Retinal pigment epithelial cell (primary cell): ENCODE data around the gene TSPAN14.

Experiments
- DNase-seq: peaks from one replicate; pipeline ENCODE4 v3.0.0-alpha.2; 2010; ENCODE audit warnings: low read depth
- H3K4me3 ChIP-seq: 2 replicates; pipeline ENCODE4 v1.5.1; 2011; ENCODE audit warnings: mild to moderate bottlenecking, low read length, control low read depth, moderate library complexity
- TF ChIP-seq, protein P1 (sequence below): conservative IDR thresholded peaks from 2 replicates; pipeline ENCODE4 v1.5.1; 2011; ENCODE audit warnings: low read depth, low read length, control low read depth, inconsistent platforms

Gene TSPAN14

GRCh38 chr10:80443531-80443974 is 10.6 kb upstream of the TSPAN14 start:
- TF ChIP-seq, protein P1, sequence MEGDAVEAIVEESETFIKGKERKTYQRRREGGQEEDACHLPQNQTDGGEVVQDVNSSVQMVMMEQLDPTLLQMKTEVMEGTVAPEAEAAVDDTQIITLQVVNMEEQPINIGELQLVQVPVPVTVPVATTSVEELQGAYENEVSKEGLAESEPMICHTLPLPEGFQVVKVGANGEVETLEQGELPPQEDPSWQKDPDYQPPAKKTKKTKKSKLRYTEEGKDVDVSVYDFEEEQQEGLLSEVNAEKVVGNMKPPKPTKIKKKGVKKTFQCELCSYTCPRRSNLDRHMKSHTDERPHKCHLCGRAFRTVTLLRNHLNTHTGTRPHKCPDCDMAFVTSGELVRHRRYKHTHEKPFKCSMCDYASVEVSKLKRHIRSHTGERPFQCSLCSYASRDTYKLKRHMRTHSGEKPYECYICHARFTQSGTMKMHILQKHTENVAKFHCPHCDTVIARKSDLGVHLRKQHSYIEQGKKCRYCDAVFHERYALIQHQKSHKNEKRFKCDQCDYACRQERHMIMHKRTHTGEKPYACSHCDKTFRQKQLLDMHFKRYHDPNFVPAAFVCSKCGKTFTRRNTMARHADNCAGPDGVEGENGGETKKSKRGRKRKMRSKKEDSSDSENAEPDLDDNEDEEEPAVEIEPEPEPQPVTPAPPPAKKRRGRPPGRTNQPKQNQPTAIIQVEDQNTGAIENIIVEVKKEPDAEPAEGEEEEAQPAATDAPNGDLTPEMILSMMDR: peak; percentile 71
- DNase-seq: no peak
- no peak overlapping the region for H3K4me3 ChIP-seq

GRCh38 chr10:80444124-80444523 is 10.0 kb upstream of the TSPAN14 start:
- no peak overlapping the region for H3K4me3 ChIP-seq
- DNase-seq: no peak
- TF ChIP-seq, protein P1: no peak

DNA sequence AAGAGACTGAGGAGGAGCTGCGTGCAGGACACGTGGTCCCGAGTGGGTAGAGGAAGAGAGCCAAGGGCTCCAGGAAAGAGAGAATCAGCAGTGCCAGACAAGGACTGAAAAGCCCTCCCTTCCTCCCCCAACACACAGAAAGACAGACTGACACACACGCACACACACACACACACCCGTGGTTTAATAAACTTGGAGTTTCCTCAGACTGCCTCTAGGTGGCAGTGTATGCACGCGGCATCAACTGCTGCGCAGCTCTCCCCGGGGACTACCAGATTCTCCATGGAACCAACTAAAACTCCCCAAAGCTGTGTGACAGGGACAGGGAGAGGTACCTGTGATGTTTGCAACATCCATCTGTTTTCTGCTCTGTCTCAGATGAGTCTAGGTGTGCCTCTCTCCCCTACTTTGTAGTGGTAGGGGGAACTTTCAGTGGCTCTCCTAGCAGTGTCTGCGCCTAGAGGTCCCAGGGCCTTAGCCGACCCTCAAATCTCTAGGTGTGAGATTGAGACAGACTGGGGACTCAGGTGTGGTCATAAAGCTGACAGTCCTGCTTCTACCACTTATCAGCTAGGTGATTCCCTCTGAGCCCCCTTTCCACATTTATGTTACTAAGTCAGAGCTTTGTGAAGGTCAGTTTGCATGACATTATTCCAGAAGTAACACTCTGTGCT is 9.3 kb upstream of the TSPAN14 start:
- no peak overlapping the region for H3K4me3 ChIP-seq
- DNase-seq: no peak
- TF ChIP-seq, protein P1: peak; percentile 85

GRCh38 chr10:80447436-80448190 is 6.5 kb upstream of the TSPAN14 start:
- DNase-seq: no peak
- TF ChIP-seq, protein P1: no peak
- H3K4me3 ChIP-seq: no peak overlapping the region

- no peak overlapping the region for H3K4me3 ChIP-seq
- no peak for DNase-seq
- TF ChIP-seq, protein P1: no peak
These were observed 5.7 kb upstream of the TSPAN14 start for GRCh38 chr10:80448209-80448942.

DNA sequence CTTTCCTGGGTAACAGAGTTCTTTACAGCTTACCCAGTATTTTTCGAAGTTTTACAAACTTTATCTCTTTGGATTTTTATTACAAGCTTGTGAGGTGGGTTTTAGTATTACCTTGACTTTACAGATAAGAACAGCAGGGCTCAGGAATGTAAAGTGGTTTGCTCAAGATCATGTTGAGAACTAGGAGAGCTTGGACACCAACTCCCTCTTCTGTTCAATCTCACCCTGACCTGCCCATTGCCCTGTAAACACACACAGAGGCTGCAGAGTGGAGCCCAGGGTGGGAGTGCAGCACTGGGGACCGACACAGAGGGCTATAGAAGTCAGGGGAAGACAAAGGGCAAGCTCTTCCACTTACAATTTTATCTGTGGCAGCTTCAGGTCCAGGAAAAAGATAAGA is 4.6 kb upstream of the TSPAN14 start:
- no peak overlapping the region for H3K4me3 ChIP-seq
- TF ChIP-seq, protein P1: no peak
- no peak for DNase-seq
